PC-3 (cell line): ENCODE measurements around the gene BBOX1. TPM values are rescaled to one million over a fixed set of nuclear protein-coding genes. Genes with fewer than 3 reads are reported as not detected.

Source experiments
- ATAC-seq: fragments of 200-7000 bp; cut with Tn5 transposase; 2 replicates; pipeline ENCODE4 v1.9.1; 2020; ENCODE audit warnings: mild to moderate bottlenecking, moderate library complexity
- BruUV-seq: library from RNA; stranded (reverse); fragments of 400-500 nt; replicated peaks from 2 replicates; lab custom pipeline; 2021; lab: Mats Ljungman, UMichigan
- CTCF ChIA-PET: fragments of 300-600 bp; sonication (Branson Sonifier 250); formaldehyde crosslinking; loops from one replicate; lab custom pipeline; 2022; ENCODE audit warnings: antibody characterized with exemption; lab: Charles Lee
- POLR2A ChIA-PET: fragments of 300-600 bp; sonication (Branson Sonifier 250); formaldehyde crosslinking; loops from one replicate; lab custom pipeline; 2022; ENCODE audit warnings: antibody characterized with exemption; ENCODE audit not compliant: unreplicated experiment; lab: Charles Lee
- DNase-seq: peaks from one replicate; pipeline ENCODE4 v3.0.0-alpha.2; 2015
- H2AFZ ChIP-seq: fragments of 300-600 bp; sonication (generic); 2 replicates; pipeline ENCODE4 v1.6.0; 2016; ENCODE audit warnings: antibody characterized with exemption, low read length
- H3F3A ChIP-seq: fragments of 300-600 bp; sonication (generic); one replicate; pipeline ENCODE4 v1.6.0; 2017; ENCODE audit warnings: antibody characterized with exemption, low read length, control low read depth, mild to moderate bottlenecking; ENCODE audit not compliant: unreplicated experiment
- H3K27ac ChIP-seq: fragments of 300-600 bp; sonication (generic); 2 replicates; pipeline ENCODE4 v1.5.1; 2016; ENCODE audit warnings: mild to moderate bottlenecking, low read length
- H3K27me3 ChIP-seq: fragments of 300-600 bp; sonication (generic); 2 replicates; pipeline ENCODE4 v1.6.1; 2016; ENCODE audit warnings: low read length, mixed read lengths
- H3K36me3 ChIP-seq: fragments of 300-600 bp; sonication (generic); 2 replicates; pipeline ENCODE4 v1.6.1; 2016; ENCODE audit warnings: low read depth, mixed run types, low read length, mixed read lengths
- H3K4me1 ChIP-seq: fragments of 300-600 bp; sonication (generic); 2 replicates; pipeline ENCODE4 v1.5.1; 2016; ENCODE audit warnings: low read length; ENCODE audit not compliant: insufficient read depth
- H3K4me2 ChIP-seq: fragments of 300-600 bp; sonication (generic); 2 replicates; pipeline ENCODE4 v1.6.0; 2016; ENCODE audit warnings: low read length
- H3K4me3 ChIP-seq: fragments of 300-600 bp; sonication (generic); 2 replicates; pipeline ENCODE4 v1.5.1; 2016; ENCODE audit warnings: mild to moderate bottlenecking, low read length, mixed read lengths
- H3K79me2 ChIP-seq: fragments of 300-600 bp; sonication (generic); 2 replicates; pipeline ENCODE4 v1.6.1; 2017; ENCODE audit warnings: low read length, mixed read lengths
- H3K9ac ChIP-seq: fragments of 300-600 bp; sonication (generic); 2 replicates; pipeline ENCODE4 v1.6.0; 2016; ENCODE audit warnings: mild to moderate bottlenecking, low read length
- H3K9me2 ChIP-seq: fragments of 300-600 bp; sonication (generic); replicated peaks from 2 replicates; pipeline ENCODE4 v1.6.1; 2016; ENCODE audit warnings: mixed run types, low read length, mixed read lengths
- H3K9me3 ChIP-seq: fragments of 300-600 bp; sonication (generic); 2 replicates; pipeline ENCODE4 v1.6.1; 2016; ENCODE audit warnings: low read length, mixed read lengths
- H4K20me1 ChIP-seq: fragments of 300-600 bp; sonication (generic); 2 replicates; pipeline ENCODE4 v1.6.1; 2016; ENCODE audit warnings: low read length, mixed read lengths
- EZH2 ChIP-seq: fragments of 300-600 bp; sonication (generic); IDR thresholded peaks from one replicate; pipeline ENCODE4 v1.6.1; 2017; ENCODE audit warnings: antibody characterized with exemption, mild to moderate bottlenecking, low read length; ENCODE audit not compliant: unreplicated experiment
- EZH2phosphoT487 ChIP-seq: fragments of 300-600 bp; sonication (generic); IDR thresholded peaks from 2 replicates; pipeline ENCODE4 v1.6.1; 2018; ENCODE audit warnings: mild to moderate bottlenecking, antibody characterized with exemption, low read length, borderline replicate concordance
- intact Hi-C: fragments of 100-400 bp; cut with micrococcal nuclease; formaldehyde crosslinking; loops from 2 replicates; pipeline ENCODE4 v1.9.0; 2023
- total RNA-seq: library from RNA; depleted of rRNA; stranded (reverse); fragments of >200 nt; gene quantifications from 2 replicates; pipeline ENCODE4 v1.2.3, GENCODE V29; 2014
- TF ChIP-seq, protein P1 (sequence below): fragments of 300-600 bp; sonication (generic); conservative IDR thresholded peaks from 2 replicates; pipeline ENCODE4 v1.5.1; 2017; ENCODE audit warnings: antibody characterized with exemption, low read depth, mild to moderate bottlenecking, low read length

The BBOX1 gene
- total RNA-seq, 1 experiment from 2014 or later, result not detected

DNA sequence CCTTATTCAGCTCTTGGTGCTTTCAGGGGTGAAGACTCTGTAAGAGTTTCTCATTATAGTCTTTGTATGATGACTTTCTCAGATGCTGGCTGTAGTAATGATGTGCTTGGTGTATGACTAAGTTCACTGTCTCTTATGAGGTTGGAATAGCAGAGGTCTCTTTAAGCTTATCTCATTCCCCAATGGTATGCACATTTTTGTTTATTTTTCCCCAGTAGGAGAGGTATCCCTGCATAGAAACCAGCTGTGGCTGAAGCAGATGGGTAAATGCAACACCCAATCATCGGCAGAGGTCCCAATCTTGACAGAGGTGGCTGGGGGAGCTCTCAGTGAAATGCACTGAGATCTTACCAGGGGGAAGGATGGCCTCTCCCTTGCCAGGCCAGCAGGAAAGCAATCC is 34.6 kb downstream of the BBOX1 start:
- ATAC-seq, result no peak
- Histone ChIP-seq H3F3A (no peaks in the 10 kb centered on the region), H3K27ac (no peak overlapping the region), H4K20me1 (no peaks in the 10 kb centered on the region), H3K36me3 (no peaks in the 10 kb centered on the region), H2AFZ (no peak overlapping the region), H3K4me3 (no peak overlapping the region), H3K79me2 (no peaks in the 10 kb centered on the region), H3K9me2 (no peaks in the 10 kb centered on the region), H3K4me1 (no peaks in the 10 kb centered on the region), H3K4me2 (no peak overlapping the region), H3K9me3 (no peaks in the 10 kb centered on the region), H3K9ac (no peak overlapping the region), H3K27me3 (no peaks in the 10 kb centered on the region)
- DNase-seq, result no peak
- POLR2A ChIA-PET, result no interaction called here
- intact Hi-C loops, result no loop called here
- BruUV-seq, result no TSS peak
- CTCF ChIA-PET, result no interaction called here
- TF ChIP-seq EZH2 (no peak), EZH2phosphoT487 (no peak)
- TF ChIP-seq, protein P1, sequence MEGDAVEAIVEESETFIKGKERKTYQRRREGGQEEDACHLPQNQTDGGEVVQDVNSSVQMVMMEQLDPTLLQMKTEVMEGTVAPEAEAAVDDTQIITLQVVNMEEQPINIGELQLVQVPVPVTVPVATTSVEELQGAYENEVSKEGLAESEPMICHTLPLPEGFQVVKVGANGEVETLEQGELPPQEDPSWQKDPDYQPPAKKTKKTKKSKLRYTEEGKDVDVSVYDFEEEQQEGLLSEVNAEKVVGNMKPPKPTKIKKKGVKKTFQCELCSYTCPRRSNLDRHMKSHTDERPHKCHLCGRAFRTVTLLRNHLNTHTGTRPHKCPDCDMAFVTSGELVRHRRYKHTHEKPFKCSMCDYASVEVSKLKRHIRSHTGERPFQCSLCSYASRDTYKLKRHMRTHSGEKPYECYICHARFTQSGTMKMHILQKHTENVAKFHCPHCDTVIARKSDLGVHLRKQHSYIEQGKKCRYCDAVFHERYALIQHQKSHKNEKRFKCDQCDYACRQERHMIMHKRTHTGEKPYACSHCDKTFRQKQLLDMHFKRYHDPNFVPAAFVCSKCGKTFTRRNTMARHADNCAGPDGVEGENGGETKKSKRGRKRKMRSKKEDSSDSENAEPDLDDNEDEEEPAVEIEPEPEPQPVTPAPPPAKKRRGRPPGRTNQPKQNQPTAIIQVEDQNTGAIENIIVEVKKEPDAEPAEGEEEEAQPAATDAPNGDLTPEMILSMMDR, result no peak

DNA sequence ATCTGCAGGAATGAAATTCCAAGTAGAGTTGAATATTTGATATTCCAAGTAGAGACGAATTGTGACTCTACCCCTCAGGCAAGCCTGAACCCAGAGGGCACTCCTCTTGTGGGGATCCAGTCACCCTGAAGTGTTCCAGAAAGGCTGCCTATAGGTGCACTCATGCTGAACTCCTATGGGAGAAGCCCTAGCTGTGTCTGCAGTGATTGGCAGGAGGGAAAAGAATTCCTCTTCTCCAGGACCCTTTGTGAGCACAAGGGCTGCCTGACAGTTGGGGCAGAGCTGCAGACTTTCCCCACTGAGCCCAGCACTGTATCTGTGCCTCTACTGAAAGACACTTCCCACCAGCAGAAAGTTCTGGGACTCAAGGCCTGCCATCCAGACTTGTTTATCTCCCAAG is 35.0 kb downstream of the BBOX1 start:
- H3K4me3 ChIP-seq, result no peak overlapping the region
- DNase-seq (no peak), ATAC-seq (no peak)
- H3K4me2 ChIP-seq, result no peak overlapping the region
- no peak overlapping the region for H3K27ac ChIP-seq
- no TSS peak for BruUV-seq
- H3K9me2 ChIP-seq, result no peaks in the 10 kb centered on the region
- no peaks in the 10 kb centered on the region for H3K79me2 ChIP-seq
- H4K20me1 ChIP-seq, result no peaks in the 10 kb centered on the region
- TF ChIP-seq EZH2phosphoT487, result no peak
- TF ChIP-seq, protein P1, result no peak
- TF ChIP-seq EZH2, result no peak
- CTCF ChIA-PET, result no interaction called here
- POLR2A ChIA-PET, result no interaction called here
- H3K27me3 ChIP-seq, result no peaks in the 10 kb centered on the region
- H2AFZ ChIP-seq, result no peak overlapping the region
- H3K9ac ChIP-seq, result no peak overlapping the region
- no peaks in the 10 kb centered on the region for H3K4me1 ChIP-seq
- intact Hi-C loops, result no loop called here
- no peaks in the 10 kb centered on the region for H3K9me3 ChIP-seq
- H3F3A ChIP-seq, result no peaks in the 10 kb centered on the region
- no peaks in the 10 kb centered on the region for H3K36me3 ChIP-seq

- Histone ChIP-seq H3K79me2 (no peaks in the 10 kb centered on the region), H4K20me1 (no peaks in the 10 kb centered on the region), H3K36me3 (no peaks in the 10 kb centered on the region), H3K4me3 (no peak overlapping the region), H3K27ac (no peak overlapping the region), H2AFZ (no peak overlapping the region), H3F3A (no peaks in the 10 kb centered on the region), H3K9ac (no peak overlapping the region), H3K9me3 (no peaks in the 10 kb centered on the region), H3K27me3 (no peaks in the 10 kb centered on the region), H3K9me2 (no peaks in the 10 kb centered on the region), H3K4me1 (no peaks in the 10 kb centered on the region), H3K4me2 (no peak overlapping the region)
- no TSS peak for BruUV-seq
- ChIA-PET POLR2A (no interaction called here), CTCF (no interaction called here)
- intact Hi-C loops, result no loop called here
- no peak for DNase-seq
- no peak for ATAC-seq
- TF ChIP-seq EZH2, result no peak
- TF ChIP-seq, protein P1, result no peak
- TF ChIP-seq EZH2phosphoT487, result no peak
Observed at GRCh38 chr11:27076121-27076589, 35.5 kb downstream of the BBOX1 start.
